HG02852 (cell line): Measurements from ENCODE around the gene ALDH2.
"Not testable (repeated sequence)": the region's sequence is repeated elsewhere in the genome, so short reads cannot be mapped to it uniquely, and the experiment has no call there.

Source experiments
- ATAC-seq: cut with Tn5 transposase; IDR thresholded peaks from one replicate; pipeline ENCODE4 v1.9.1; 2021; ENCODE audit warnings: mild to moderate bottlenecking, moderate library complexity; ENCODE audit not compliant: unreplicated experiment

The ALDH2 gene

DNA sequence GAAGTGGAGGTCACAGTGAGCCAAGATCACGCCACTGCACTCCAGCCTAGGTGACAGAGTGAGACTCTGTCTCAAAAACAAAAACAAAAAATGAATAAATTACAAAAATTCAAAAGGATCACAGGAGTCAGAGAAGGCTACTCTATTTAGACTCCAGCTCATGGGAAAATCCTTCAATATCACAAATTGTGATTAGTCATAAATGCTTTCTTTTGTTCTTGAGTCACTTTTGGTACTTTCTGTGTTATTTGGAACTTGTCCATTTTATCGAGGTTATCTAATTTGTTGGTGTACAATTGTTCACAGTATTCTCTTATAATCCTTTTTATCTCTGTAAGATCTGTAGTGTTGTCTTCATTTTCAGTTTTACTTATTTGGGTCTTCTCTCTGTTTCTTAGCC lies 18.9 kb downstream of the ALDH2 start:
- no peak for ATAC-seq

DNA sequence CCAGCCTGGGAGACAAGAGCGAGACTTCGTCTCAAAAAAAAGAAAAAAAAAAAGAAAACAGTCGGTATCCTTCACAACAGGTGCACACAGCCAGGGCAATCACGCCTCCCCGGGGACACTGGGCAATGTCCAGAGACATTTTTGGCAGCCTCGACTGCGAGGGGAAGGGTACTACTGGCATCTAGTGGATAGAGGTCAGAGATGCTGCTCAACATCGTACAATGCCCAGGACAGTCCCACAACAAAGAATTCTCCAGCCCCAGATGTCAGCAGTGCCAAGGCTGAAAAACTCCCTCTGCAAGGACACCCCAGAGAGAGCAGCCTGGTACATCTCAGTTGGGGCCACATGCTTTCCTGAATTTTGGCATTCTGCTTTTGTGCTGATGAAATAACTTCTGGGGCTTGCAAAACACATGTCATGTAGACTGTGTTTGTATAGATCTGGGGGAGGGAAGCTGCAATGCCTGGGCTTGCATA lies 21.5 kb downstream of the ALDH2 start:
- ATAC-seq = no peak

DNA sequence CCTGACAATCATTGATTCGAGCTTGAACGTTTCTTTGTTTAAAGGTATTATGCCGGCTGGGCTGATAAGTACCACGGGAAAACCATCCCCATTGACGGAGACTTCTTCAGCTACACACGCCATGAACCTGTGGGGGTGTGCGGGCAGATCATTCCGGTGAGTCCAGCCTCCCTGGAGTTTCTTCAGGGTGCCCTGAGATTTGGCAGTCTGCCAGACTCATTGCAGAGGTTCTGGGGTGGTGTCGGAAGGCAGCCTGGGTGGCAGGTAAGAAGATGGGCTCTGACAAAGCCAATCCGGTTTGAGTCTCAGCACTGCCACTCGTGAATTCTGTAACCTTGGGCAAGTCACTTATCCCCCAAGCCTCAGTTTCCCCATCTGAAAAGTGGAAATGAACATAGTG lies 23.0 kb downstream of the ALDH2 start:
- ATAC-seq = no peak

DNA sequence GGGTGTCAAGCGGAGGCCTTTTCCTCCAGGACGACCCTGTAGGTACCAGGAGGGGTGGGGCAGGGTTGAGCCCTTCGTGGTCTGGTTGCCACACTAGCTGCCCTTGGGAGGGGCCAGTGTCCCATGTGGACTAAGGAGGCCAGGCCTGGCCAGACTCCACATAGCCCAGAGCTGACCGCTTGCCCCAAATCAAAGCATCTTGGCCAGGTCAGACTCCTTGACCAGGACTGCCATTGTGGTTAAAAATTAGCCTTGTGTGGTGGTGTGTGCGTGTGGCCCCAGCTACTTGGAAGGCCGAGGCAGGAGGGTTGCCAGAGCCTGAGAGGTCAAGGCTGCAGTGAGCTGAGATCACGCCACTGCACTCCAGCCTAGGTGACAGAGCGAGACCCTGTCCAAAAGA lies 24.8 kb downstream of the ALDH2 start:
- ATAC-seq = no peak

DNA sequence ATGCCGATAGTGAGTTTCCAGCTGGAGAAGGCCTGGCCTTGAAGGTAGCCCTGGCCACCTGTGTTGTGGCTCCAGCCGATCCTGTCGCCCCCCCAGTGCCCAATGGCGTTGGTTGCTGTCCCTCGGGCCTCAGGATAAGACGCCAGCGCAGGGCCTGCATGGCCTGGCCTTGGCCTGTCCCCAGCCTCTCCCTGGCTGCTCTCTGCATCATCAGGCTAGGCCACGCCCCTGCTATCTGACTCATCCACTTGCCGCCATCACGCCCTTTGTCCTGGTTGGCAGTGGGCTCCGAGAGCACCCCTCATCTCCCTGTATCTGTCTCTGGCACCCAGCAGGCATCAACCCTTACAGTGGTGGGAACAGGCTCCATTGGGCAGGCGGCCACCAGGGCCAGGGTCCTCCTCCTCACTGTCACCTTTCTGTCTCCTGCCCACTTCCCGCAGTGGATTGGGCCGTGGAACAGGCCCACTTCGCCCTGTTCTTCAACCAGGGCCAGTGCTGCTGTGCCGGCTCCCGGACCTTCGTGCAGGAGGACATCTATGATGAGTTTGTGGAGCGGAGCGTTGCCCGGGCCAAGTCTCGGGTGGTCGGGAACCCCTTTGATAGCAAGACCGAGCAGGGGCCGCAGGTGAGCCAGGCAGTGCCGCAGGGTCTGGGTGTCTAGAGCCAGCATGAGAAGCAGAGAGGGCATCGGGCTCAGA lies 25.6 kb downstream of the ALDH2 start:
- ATAC-seq = no peak

DNA sequence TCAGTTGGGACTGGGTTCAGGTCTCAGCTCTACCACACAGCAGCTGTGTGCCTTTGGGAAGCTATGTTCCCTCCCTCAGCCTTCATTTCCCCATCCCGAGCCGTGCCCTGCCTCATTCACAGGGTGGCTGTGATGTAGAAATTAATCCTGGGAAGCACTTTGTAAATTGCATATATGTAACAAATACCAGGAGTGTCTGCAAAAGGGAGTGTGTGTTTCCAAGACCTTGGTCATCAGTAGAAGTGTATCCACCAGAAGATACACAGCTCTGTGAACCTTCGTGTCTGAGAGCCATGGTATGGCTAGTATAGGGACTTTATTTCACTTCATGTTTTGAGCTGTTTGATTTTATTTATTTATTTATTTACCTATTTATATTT lies 26.1 kb downstream of the ALDH2 start:
- ATAC-seq = no peak

DNA sequence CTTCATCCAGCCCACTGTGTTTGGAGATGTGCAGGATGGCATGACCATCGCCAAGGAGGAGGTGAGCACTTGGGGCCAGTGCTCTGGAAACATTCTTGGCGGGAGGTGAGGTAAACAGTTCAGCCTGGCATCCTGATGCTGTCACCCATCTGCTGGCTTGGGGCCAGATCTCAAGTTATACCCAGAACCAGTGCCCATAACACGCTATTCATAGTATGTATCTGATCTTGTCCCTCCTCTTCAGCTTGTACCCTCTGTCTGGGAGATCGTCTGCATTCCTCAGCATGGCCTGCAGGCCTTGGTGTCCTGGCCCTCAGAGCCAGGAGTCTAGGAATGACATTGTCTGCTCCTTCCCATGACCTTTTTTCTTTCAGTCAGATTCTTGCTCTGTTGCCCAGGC lies 31.4 kb downstream of the ALDH2 start:
- ATAC-seq = no peak

DNA sequence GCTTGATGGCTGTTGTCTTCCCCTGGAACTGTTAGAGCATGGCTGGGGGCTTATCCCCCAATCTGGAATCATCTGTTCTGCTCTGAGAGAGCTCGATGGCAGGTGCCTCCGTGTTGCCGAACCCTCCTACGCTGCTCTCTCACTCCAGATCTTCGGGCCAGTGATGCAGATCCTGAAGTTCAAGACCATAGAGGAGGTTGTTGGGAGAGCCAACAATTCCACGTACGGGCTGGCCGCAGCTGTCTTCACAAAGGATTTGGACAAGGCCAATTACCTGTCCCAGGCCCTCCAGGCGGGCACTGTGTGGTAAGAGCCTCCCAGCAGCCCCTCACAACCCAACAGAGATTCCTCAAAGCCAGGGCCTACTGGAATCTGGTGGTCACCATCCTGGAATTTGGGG lies 33.0 kb downstream of the ALDH2 start:
- no peak for ATAC-seq

DNA sequence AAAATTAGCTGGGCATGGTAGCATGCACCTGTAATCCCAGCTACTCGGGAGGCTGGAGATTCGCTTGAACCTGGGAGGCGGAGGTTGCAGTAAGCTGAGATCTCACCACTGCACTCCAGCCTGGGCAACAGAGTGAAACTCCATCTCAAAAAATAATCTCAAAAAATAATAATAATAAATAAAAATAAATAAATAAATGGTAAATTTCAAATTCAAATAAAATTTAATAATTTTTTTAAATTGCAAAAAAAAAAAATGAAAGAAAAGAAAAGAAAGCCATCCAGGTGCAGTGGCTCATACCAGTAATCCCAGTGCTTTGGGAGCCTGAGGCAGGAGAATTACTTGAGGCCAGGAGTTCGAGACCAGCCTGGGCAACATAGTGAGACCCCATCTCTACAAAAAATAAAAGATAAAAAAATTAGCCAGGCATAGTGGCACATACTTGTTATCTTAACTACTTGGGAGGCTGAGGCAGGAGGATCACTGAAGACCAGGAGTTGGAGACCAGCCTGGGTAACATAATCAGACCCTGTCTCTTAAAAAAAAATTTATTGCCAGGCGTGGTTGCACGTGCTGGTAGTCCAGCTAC lies 36.4 kb downstream of the ALDH2 start:
- no peak for ATAC-seq

DNA sequence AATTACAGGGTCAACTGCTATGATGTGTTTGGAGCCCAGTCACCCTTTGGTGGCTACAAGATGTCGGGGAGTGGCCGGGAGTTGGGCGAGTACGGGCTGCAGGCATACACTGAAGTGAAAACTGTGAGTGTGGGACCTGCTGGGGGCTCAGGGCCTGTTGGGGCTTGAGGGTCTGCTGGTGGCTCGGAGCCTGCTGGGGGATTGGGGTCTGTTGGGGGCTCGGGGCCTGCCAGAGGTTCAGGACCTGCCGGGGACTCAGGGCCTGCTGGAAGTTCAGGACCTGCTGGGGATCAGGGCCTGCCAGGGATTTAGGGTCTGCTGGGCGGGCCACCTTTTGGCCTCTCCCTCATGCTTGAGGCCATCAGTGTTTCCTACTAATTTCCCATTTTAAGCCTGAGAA lies 37.1 kb downstream of the ALDH2 start:
- no peak for ATAC-seq

DNA sequence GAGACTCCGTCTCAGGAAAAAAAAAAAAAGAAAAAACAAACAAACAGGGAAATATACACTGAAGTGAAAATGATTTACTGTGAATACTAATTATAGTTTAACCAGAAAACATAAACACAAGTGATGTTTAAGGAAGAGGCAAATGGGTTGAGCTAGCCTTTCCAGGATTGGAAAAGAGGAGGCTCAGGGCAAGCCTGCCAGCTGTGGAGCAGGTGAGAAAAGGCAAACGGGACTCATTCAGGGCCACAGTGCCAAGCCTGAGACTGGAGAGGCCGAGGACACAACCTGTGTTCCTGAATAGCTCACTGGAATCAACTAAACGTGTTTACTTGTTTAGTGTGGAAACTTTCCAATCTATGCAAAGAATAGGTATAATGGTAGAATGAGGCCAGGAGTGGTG lies 39.6 kb downstream of the ALDH2 start:
- ATAC-seq = no peak

DNA sequence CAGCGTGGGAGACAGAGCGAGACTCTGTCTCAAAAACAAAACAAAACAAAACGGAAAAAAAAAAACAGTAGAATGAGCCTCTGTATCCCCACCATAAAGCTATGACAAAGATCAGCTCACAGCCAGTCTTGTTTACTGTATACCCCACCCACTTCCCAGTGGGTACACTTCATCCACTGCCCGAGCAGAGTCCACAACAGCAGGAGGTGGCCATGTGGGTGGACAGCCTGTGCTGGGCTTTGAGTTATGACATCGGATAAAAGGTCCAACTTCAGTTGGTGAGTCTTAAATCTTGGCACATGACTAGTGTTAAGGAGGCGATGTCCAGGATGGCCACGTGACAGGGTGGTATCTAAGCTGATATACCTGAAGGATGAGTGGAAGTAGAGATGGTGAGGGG lies 40.5 kb downstream of the ALDH2 start:
- no peak for ATAC-seq

DNA sequence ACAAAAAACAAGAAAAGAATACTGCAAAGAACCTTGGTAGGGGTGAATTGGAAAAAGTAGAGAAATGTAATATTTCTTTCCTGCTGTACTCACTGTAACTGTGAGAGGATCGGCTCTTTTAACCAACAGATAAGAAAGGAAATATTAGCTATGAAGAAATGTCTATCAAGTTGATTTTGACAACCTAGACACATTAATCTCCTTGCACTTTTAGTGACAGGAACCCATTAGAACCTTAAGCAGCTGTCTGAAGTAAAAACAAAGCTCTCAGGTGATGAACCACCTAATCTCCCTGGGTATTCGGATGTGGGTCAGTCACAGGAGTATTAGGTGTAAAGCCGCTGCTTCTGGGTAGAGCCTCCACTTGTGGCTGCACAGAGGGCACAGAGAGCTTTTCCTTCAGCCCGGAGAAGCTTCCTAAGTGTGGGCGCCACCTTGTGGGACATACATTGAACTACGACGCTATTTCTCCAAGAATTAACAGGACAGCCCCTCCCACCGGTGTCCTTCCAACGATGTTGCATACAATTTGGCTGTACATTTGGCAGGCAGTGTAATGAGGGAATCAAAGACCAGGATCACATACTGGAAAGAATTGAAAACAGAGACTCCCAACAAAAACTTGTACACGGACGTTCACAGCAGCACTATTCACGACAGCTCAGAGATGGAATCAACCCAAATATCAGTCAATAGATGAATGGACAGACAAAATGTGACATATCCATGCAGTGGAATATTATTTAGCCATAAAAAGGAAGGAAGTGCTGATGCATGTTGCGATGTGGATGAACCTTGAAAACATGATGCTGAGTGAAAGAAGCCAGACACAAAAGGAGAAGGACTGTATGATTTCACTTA lies 46.4 kb downstream of the ALDH2 start:
- ATAC-seq = no peak

DNA sequence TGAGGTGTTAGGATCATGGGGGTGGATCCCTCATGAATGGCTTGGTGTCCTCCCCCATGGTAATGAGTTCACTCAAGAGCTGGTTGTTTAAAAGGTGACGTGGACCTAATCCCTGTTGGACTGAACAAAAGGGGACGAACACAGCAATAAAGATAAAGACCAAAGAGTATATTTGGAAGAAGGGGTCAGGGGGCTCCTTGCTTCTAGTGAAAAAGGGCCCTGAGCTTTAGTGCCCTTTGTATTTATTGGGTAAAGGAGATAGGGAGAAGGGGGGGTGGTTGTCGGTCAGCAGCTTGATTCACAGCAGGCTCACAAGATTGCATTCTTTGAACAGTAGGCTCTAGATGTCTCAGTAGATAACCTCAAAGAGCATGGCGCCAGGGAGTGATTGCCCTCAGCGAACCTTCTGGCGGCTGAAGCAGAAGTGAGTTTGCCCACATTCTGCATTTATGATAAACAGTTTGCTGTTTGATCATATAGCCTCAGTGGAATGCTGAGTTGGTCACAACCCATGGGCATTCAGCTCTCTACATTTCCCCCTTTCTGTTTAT lies 49.4 kb downstream of the ALDH2 start:
- no peak for ATAC-seq

DNA sequence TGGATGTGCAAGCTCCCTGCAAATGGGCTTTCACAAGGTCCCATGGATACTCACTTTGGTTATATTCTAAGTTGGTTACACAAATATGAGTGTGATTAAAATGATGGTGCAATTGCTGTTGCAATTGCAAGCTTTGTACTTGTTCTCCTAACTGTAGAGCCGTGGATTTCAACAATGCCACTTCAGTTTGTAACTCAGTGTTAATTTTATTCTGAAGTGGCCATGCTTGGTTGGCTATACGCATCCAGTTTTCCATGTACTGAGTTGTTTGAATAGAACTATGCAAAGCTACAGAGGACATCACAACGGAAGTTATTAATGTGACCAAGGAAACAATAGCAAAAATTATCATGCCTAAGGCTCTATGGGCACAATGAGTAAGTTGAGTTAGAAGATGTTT lies 50.2 kb downstream of the ALDH2 start:
- ATAC-seq = not testable (repeated sequence)

DNA sequence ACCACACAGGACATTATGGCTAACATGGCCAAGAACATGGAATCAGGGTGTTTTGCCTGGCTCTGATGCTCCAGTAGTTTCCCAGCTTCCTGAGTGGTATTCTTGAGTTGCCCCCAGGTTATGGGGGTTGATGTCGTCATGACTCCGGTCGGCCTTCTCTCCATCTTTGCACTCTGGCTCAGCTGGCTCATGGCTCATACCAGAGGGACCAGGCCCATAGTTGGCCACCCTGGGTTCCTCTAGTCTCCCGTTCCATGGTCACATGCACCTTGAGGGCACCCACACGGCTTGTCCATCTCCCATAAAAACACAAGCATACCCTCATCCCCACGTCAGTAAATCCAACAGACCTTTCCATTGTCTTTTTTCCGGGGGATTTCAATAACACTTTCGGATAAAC lies 51.6 kb downstream of the ALDH2 start:
- ATAC-seq = no peak

DNA sequence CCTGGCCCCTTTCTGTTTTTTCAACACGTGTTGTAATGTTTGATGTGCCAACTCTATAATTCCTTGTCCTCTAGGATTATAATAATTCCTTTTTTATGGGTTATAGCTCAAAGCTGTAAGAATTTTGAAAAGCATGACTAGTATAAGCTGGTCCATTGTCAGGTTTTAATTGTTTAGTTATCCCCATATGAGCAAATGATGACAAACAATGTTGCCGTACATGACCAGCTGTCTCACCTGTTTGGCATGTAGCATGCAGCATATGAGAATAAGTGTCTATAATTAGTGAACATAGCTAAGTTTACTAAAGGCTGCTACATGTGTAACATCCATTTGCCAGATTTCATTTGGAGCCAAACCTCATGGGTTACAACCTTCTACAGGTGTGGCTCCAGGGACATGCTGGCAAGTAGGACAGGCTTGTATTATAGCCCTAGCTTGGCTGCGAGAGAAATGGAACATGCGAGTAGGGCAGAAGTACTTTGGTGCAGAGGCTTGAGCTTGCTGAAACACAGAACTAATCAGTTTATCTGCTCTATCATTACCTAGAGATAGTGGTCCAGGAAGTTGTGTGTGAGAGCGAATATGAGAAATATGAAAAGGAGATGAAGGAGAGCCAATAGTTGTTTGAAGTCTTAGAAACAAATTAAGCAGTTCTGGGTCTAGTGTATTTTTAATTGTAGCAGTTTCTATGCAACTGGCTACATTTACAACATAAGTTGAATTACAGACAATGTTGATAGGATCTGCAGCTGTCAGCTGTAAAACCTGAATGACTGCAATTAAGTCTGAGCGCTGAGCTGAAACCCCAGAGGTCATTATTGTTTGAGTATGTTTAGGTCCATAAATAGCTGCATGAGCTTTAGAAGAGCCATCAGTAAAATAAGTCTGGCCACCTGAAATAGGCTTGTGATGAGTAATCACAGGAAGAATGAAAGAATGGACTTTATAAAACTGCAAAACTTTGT lies 52.7 kb downstream of the ALDH2 start:
- ATAC-seq = no peak

DNA sequence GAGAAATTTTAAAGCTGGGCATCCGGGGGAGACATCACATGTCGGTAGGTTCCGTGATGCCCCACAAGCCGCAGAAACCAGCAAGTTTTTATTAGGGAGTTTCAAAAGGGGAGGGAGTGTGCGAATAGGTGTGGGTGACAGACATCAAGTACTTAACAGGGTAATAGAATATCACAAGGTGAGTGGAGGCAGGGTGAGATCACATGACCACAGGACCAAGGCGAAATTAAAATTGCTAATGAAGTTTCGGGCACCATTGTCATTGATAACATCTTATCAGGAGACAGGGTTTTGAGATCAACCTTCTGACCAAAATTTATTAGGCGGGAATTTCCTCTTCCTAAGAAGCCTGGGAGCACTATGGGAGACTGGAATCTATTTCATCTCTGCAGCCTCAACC lies 54.1 kb downstream of the ALDH2 start:
- not testable (repeated sequence) for ATAC-seq

DNA sequence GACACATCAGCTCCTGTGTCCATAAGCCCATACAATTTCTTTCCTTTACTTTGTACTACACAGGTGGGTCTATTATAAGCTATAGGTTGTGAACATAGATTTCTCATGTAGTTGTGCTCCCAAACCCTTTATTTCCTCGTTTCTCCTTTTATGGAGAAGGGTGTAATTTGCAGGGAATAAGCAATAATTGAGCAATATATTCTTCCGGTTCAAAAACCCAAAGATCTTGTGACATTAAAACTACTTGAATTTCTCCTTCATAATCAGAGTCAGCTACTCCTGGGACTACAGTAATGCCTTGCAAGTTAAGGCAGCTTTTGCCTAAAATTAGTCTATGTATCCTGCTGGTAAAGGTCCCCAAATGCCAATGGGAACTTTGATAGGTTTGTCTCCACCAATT lies 56.2 kb downstream of the ALDH2 start:
- ATAC-seq = no peak

DNA sequence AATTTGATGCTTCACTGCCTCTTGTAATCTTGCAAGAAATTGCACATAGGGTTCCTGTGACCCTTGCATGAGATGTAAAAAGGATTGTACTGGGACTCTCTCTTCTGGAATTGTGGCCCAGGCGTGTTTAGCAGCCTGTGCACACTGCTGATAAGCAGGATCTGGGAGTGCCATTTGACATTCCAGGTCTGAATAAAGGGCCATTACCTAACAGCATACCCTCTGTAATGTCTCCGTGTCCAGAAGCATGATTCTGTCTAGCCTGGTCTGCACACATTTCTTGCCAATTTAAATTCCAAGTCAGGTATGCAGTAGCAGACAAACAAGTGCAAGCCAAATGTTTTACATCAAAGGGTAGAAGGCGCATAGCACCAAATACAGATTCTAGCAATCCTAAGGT lies 57.2 kb downstream of the ALDH2 start:
- no peak for ATAC-seq

DNA sequence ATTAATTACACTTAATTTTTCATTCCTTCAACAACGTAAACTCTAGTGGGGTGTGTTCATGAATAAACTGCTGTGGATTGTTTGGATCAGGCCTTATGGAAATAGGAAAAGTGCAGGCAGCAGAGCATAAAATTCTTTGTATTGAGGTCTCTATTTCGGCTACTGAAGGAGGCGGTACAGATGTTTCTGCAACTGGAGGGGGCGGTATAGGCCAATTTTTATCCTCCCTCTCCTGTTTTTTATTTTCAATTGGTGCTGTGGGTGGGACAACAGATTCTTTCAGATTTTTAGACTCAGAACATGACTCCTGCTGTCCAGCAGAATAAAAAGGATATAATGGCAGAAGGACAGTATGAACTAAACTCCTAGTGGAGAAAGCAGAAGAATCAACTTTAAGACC lies 57.6 kb downstream of the ALDH2 start:
- not testable (repeated sequence) for ATAC-seq
